ENCODE results near the gene UFD1.

DNA sequence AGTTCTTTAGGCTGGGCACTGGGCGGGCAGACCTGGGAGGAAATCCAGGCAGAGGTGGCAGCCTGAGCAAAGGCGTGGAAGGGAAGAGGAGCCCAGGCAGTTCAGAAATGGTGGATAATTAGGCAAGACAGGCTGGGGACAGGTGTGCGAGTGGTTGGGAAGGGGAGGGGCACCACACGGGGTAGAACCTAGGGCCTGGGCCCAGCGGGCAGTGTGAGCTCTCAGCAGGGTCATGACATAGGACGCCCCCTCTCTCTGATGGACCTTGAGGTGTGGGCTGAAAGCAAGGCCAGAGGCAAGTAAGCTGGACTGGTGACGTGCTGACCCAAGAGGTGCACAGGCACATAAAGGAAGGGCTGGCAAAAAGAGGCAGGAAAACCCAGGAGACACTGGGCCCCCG is 6.8 kb downstream of the UFD1 start:
- TF ChIP-seq POLR2A (IDR thresholded peaks at IDR 0.05) (no peak), EP300 (IDR thresholded peaks at IDR 0.05) (no peak), POLR2AphosphoS5 (IDR thresholded peaks at IDR 0.05) (no peak)
- TF ChIP-seq, protein P1, sequence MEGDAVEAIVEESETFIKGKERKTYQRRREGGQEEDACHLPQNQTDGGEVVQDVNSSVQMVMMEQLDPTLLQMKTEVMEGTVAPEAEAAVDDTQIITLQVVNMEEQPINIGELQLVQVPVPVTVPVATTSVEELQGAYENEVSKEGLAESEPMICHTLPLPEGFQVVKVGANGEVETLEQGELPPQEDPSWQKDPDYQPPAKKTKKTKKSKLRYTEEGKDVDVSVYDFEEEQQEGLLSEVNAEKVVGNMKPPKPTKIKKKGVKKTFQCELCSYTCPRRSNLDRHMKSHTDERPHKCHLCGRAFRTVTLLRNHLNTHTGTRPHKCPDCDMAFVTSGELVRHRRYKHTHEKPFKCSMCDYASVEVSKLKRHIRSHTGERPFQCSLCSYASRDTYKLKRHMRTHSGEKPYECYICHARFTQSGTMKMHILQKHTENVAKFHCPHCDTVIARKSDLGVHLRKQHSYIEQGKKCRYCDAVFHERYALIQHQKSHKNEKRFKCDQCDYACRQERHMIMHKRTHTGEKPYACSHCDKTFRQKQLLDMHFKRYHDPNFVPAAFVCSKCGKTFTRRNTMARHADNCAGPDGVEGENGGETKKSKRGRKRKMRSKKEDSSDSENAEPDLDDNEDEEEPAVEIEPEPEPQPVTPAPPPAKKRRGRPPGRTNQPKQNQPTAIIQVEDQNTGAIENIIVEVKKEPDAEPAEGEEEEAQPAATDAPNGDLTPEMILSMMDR (IDR thresholded peaks at IDR 0.05), result no peak
